Effector CD8-positive, alpha-beta T cell (primary cell): ENCODE data around the gene WDR48.

Experiments
- DNase-seq: peaks from one replicate; lab custom pipeline; 2025; lab: John Stamatoyannopoulos, UW

Gene WDR48

GRCh38 chr3:39124876-39125840 lies 73.3 kb downstream of the WDR48 start:
- DNase-seq, result no peak

DNA sequence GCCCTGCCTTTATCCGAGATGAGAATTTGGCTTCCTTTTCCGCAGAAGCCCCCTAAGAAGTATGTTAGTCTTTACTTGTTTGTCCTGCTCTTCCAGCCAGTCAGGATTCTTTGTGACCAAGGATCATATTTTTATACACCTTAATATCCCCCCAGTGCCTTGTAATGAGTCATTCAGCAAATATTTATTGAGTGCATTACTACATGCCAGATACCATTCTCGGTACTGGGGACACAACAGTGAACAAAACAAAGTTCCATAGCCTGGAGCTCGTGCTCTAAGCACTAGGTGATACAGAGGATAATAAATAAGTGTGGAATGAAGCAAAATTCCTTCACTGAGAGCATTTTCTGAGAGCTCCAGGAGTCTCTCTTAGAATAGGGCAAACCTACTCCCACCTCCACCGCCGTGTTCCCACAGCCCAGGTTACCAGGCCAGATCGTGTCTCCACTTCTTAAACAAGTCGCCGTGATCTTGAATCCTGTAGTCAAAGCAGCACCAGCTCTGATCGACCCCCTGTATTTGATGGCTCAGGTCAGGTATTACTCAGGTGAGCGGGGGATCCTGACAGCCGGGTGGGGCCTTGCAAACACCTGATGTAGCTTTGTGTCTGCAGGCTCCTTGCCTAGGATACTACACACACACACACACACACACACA lies 74.2 kb downstream of the WDR48 start:
- no peak for DNase-seq

DNA sequence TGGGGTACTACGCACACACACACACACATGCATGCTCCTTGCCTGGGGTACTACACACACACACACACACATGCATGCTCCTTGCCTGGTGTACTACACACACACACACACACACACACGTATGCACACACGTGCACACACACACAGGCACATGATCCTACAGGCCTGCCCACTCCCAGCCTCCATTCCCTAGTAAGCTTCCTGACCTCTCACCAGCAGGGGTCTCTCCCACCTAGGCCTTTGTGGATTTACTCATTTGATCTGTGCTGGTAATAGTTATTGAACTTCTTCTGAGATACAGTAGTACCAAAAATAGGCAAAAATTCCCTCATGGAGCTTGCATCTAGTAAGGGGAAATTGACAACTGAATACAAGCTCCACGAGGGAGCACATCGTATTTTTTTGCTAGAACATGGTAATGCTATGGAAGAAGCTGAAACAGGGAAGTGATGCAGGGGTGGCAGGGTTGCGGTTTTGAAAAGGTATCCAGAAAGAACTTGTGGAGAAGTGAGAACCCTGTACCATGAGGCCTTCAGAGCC lies 74.8 kb downstream of the WDR48 start:
- peak; percentile 27 for DNase-seq

DNA sequence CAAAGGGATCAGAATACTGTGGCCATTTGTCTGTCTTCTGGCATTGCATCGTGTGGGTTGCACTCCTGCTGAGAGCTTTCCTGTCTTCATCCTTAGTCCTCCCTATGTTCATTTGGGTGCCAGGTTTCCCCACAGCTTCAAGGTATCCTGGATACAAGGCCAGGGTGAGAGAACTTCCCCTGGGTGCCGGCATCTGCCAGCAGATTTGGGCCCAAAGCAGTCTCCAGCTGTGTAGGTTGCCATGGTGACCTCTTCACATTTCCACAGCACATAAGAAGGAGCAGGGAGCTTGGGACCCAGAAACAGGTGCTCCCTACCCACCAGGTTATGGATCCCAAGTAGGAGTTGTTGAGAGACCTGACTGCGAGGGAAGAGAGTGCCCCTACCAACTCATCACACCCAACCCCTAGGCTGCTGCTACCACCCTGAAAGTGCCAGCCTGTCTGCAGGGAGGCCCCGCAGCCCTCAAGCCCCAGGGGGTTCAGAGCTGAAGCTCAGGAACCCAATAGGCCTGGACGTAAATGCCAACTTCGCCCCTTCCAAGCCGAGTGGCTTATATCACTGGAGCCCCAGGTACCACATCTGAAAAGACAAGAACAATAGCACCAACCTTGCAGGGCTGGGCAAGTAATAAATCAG lies 75.6 kb downstream of the WDR48 start:
- DNase-seq, result no peak

DNA sequence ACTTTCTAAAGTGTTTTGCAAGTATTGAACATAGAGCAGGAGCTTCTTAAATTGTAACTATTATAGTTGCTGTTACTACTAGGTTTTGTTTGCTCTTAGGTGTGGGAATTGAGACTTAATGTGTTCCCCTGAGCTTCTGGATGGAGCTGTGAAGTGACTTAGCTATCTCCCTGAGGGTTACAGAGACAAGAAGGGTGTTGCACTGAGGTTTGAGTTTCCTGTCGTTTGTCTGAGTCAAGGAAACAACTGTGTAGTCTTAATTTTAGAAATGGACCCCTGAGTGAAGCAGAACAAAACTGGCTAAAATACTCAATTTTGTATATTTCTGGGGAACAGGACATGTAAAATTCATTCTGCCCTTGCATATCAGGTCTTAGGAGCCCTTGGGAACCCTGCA lies 76.1 kb downstream of the WDR48 start:
- no peak for DNase-seq

- no peak for DNase-seq
These were observed 77.1 kb downstream of the WDR48 start for GRCh38 chr3:39128951-39129350.

GRCh38 chr3:39130026-39130425 lies 78.2 kb downstream of the WDR48 start:
- DNase-seq, result no peak

DNA sequence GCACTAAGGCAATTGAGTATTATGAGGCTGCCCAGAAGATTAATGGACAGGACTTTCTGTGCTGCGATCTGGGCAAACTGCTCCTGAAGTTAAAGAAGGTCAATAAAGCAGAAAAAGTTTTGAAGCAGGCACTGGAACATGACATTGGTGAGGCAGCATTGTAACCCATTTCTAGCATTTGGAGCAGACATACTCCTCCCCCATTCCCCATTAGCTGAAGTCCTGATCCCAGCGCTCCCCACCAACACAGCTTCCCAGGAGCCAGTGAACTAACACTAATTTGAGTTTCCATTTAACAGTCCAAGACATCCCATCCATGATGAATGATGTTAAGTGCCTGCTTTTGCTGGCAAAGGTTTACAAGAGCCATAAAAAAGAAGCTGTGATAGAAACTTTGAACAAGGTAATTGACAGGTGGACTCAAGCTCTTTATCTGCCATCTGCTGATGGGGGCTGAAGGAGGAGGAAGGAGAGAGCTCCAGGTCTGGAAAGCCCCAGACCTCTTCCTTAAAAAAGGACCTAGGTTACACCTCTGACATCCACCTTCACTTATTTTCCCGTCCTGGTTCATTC lies 79.0 kb downstream of the WDR48 start:
- no peak for DNase-seq

- DNase-seq, result no peak
These were observed 80.6 kb downstream of the WDR48 start for GRCh38 chr3:39132096-39133092.

- DNase-seq, result no peak
These were observed 81.3 kb downstream of the WDR48 start for GRCh38 chr3:39133093-39133490.

- no peak for DNase-seq
These were observed 82.0 kb downstream of the WDR48 start for GRCh38 chr3:39133822-39134221.

DNA sequence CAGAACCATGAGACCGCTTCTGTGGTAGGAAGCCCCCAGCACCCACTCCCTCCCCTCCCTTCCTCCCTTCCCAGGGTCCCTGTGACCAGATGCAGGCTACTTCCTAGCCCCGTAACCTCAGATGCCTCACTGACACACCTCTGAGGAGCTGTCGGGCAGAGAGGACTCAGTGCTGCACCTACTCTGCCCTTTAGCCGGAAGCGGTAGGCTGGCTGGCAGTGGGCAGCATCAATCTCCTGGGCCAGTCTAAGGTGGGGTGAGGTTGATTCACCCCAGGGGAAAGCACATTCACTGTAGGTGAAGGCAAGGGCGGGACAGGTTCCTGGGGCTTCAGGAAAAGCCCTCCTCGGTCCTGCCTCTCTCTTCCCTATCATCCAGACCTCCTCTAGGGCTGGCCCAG lies 82.5 kb downstream of the WDR48 start:
- DNase-seq, result no peak

DNA sequence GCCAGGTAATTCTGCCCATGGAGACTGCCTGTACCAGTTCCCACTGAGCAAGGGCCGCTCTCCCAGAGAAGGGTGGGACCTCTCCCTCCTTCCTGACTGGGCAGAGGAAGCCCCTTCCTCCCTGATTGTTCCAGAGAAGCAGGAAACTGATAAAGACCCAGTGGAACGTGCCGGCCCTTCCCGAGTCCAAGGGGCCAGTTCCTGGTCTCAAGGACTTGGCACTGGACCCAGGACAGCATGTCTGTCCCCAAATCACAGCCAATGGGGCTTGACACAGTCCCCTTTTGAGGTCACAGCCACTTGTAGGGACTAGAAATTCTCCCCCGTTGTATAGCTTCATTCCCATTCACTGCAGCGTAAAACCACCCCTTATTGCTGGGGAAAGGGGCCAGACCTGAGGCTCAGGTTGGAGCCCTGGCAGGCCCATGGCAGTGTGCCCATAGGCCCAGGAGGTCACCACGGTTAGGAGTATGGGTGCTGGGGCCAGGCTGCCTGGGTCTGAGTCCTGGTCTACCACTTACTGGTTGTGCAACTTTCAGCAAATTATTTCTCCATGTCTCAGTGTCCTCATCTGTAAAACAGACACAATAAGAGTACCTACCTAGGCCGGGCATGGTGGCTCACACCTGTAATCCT lies 83.5 kb downstream of the WDR48 start:
- DNase-seq, result no peak

GRCh38 chr3:39136533-39137434 lies 85.0 kb downstream of the WDR48 start:
- no peak for DNase-seq

DNA sequence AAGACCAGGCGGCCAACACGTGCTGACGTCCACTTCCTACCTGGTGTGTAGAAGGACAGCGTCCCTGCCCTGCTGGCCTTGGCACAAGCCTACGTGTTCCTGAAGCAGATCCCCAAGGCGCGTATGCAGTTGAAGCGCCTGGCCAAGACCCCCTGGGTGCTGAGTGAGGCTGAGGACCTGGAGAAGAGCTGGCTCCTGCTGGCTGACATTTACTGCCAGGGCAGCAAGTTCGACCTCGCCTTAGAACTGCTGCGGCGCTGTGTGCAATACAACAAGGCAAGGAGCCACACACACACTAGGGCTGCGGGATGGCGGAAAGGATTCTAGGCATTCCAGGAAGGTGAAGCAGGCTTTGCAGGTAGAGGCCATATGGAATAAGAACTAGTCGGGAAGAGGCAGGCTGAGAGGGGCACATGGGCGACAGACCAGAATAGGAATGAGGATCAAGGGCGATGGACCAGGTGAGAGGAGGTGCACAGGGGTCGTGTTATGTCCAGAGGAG lies 85.7 kb downstream of the WDR48 start:
- DNase-seq, result no peak

DNA sequence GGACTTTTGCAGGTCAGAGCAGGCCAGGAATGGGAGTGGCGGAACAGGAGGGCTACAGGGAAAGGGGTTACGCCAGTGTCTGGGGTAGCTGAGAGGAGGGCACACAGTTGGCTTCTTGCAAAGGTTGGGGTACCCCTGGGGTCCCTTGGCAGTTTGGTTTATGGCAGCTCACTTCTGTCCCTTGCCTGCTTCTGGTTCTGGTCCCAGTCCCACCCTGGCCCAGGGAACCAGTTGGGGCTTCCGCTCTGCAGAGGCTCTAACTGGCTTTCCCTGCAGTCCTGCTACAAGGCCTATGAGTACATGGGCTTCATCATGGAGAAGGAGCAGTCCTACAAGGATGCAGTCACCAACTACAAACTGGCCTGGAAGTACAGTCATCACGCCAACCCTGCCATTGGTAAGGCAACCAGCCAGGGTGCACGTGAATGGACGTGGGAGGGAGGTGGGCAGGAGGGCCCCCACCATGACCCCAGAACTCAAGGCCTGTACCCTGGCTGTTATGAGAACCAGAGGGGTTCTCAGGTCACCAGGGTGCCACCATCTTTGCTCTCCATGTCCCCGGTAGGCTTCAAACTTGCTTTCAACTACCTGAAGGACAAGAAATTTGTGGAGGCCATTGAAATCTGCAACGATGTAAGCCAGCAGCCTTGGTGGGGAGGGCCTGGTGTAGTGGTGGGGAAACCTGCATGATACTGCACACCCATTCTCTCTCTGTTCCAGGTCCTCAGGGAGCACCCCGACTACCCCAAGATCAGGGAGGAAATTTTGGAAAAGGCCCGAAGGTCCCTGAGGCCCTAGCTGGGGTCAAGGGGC lies 86.4 kb downstream of the WDR48 start:
- no peak for DNase-seq

DNA sequence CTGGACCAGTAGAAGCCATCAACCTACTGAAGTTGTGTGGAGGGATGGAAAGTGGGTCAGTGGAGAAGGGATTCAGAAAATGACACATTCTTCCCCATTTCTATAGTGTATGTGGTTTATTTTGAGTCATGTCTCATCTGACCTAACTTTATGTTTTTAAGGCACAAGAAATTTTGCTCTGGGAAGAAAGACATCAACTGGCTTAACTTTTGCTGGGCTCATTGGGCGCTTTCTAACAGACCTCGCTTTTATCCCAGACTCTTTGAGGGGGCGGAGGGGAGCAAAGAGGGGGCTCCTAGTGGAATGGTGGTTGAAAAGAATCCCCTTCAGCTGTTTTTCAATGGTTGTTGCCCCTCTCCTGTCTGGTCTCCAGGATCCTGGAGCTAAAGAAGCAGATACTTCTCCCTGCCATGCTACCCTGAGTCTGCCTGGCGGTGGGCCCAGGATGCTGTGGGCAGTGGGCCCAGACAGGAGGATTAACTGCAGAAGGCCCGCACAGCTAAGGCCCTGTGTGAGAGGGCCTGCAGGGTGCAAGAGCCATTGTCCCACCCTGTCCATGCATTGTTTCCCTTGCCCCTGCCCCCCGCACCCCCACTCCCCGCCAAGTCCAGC lies 87.1 kb downstream of the WDR48 start:
- no peak for DNase-seq

DNA sequence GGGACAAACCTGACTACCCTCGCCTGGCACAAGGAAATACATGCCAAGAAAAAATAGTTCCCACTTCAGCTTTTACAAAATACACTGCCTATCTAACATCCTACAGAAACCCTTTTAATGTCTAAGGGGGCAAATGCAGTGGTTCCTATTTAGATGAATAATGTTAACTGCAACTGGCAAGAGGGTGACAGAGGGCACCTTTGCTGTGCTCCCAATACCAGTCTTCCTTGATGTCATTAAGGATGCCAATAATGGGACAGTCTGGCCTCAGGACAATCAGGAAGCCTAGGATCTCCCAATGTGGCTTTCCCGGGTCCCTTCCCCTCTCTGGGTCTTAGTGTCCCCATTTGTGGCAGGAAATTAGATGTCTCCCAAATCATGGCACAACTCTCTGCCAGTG lies 87.6 kb downstream of the WDR48 start:
- no peak for DNase-seq
